Head of caudate nucleus (tissue), 42 donors: ENCODE data around the gene OSBPL3.
A peak's percentile ranks its signal among the peaks of the same experiment; 100 is the strongest.

ENCODE experiments used
- DNase-seq, 42 donors: peaks; one replicate each; pipeline versions ENCODE4 v3.0.0 to v3.0.0-alpha.2; 2020 to 2021; ENCODE audit warnings: mixed read lengths in 7 of 42
- intact Hi-C: fragments of 100-400 bp; cut with DNase I; formaldehyde crosslinking; loops from one replicate; pipeline ENCODE4 v1.15.0; 2022

Gene OSBPL3

GRCh38 chr7:24981171-24981951 lies 1.4 kb upstream of the OSBPL3 start:
- intact Hi-C loops = loop anchor here (10.0 kb wide), 1 partner anchor 83 kb away; no protein-coding TSS in a partner anchor
- peak; percentile 53 to 94 (median 84) for DNase-seq

GRCh38 chr7:24980534-24981170 lies 674 bp upstream of the OSBPL3 start:
- intact Hi-C loops = loop anchor here (10.0 kb wide), 1 partner anchor 84 kb away; no protein-coding TSS in a partner anchor
- peak in 25 of 42 donors; percentile 5 to 58 (median 22) for DNase-seq

GRCh38 chr7:24979470-24979862 lies 512 bp downstream of the OSBPL3 start:
- intact Hi-C loops = loop anchor here (5.0 kb wide), 1 partner anchor 157 kb away; no protein-coding TSS in a partner anchor

GRCh38 chr7:24978843-24979469 lies 1.0 kb downstream of the OSBPL3 start:
- DNase-seq = peak in 6 of 42 donors; percentile 6 to 39 (median 19)
- intact Hi-C loops = loop anchor here (5.0 kb wide), 1 partner anchor 157 kb away; no protein-coding TSS in a partner anchor

More at GRCh38 chr7:24979470-24979862, 512 bp downstream of the OSBPL3 start:
- peak; percentile 14 to 76 (median 51) for DNase-seq

GRCh38 chr7:24975644-24976260 lies 4.2 kb downstream of the OSBPL3 start:
- intact Hi-C loops = loop anchor here (5.0 kb wide), 1 partner anchor 153 kb away; no protein-coding TSS in a partner anchor
- DNase-seq = no peak

- DNase-seq = no peak
- intact Hi-C loops = loop anchor here (5.0 kb wide), 1 partner anchor 153 kb away; no protein-coding TSS in a partner anchor
These were observed 4.8 kb downstream of the OSBPL3 start for GRCh38 chr7:24975172-24975571.

- DNase-seq = no peak
- intact Hi-C loops = no loop called here
These were observed 5.7 kb downstream of the OSBPL3 start for GRCh38 chr7:24974026-24974832.

- intact Hi-C loops = no loop called here
- no peak for DNase-seq
These were observed 7.0 kb downstream of the OSBPL3 start for GRCh38 chr7:24972991-24973390.

- intact Hi-C loops = no loop called here
- DNase-seq = no peak
These were observed 7.9 kb downstream of the OSBPL3 start for GRCh38 chr7:24972166-24972477.

GRCh38 chr7:24971333-24972165 lies 8.4 kb downstream of the OSBPL3 start:
- no peak for DNase-seq

GRCh38 chr7:24970676-24971075 lies 9.3 kb downstream of the OSBPL3 start:
- intact Hi-C loops = no loop called here
- no peak for DNase-seq

More at GRCh38 chr7:24971333-24972165, 8.4 kb downstream of the OSBPL3 start:
- intact Hi-C loops = no loop called here

GRCh38 chr7:24968165-24968564 lies 11.8 kb downstream of the OSBPL3 start:
- no peak for DNase-seq
- intact Hi-C loops = no loop called here

- intact Hi-C loops = no loop called here
- DNase-seq = no peak
These were observed 12.3 kb downstream of the OSBPL3 start for GRCh38 chr7:24967696-24968095.

- intact Hi-C loops = no loop called here
- no peak for DNase-seq
These were observed 13.2 kb downstream of the OSBPL3 start for GRCh38 chr7:24966802-24967201.

GRCh38 chr7:24965831-24966708 lies 13.9 kb downstream of the OSBPL3 start:
- intact Hi-C loops = no loop called here
- DNase-seq = no peak

- DNase-seq = no peak
- intact Hi-C loops = no loop called here
These were observed 15.8 kb downstream of the OSBPL3 start for GRCh38 chr7:24964191-24964590.

GRCh38 chr7:24963218-24963617 lies 16.8 kb downstream of the OSBPL3 start:
- peak; percentile 11 to 86 (median 70) for DNase-seq
- intact Hi-C loops = no loop called here
